HG02970 (cell line): Measurements from ENCODE around the gene FOXO1.

Experiments used
- ATAC-seq: cut with Tn5 transposase; IDR thresholded peaks from one replicate; pipeline ENCODE4 v1.9.1; 2021; ENCODE audit warnings: mild to moderate bottlenecking, moderate library complexity, moderate number of reproducible peaks; ENCODE audit not compliant: unreplicated experiment, low FRiP score

The FOXO1 gene

GRCh38 chr13:40517486-40518480 lies 148.7 kb downstream of the FOXO1 start:
- peak; percentile 61 for ATAC-seq

DNA sequence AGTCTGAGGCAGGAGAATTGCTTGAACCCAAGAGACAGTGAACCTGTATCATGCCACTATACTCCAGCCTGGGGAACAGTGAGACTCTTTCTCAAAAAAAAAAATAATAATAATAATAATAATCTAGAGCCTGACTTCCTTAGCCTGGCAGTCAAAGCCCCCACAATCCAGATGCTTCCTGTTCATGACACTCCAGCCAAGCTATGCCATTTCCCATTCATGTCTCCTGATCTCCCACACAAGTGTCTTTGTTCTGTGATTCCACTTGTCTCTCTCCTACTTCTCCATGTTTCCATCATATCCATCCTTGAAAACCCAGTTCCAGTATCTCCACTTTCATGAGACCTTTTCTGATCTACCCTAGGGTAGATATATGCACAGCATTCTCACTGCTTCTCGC lies 150.7 kb downstream of the FOXO1 start:
- ATAC-seq, result no peak

DNA sequence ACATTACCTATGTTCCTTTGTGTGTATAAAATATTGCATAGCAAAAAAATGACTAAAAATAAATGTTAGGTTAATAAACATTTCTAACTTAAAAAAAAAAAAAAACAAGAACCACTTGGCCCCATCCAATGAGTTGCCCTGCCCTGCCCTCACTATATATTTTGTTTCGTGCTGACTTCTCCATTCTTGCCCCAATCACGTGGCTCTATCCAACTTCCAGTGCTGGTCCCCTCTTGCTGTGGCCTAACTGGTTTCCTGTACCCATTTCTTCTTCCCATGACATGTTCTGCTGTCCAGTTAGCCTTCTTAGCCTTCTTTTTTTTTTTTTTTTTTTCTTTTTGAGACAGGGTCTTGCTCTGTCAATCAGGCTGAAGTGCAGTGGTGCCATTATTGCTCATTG lies 151.6 kb downstream of the FOXO1 start:
- no peak for ATAC-seq

GRCh38 chr13:40509876-40510275 lies 156.6 kb downstream of the FOXO1 start:
- no peak for ATAC-seq

DNA sequence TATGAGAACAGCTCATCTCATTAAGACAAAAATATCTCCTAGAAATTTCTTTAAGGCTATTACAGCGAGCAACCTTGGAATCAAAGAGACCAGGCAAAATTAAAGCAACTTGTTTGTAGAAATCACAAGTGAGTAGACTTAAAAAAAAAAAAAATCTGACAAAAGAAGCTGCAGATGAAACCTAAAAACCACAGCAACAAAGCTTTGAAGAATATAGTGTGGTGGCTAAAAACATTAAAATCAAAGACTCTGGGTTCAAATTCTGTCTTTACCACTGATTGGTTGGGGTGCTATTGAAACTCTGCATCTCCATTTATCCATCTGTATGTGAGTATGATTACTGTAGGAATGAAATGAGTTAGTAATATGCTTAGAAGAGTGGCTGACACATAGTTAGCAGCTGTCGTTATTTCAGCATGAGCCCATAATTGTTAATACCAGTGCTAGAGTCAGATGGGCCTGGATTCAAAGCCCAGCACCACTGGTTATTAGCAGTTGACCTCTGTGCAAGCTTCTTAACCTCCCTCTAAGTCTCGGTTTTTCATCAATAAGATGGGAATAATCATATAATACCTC lies 157.6 kb downstream of the FOXO1 start:
- ATAC-seq, result no peak

DNA sequence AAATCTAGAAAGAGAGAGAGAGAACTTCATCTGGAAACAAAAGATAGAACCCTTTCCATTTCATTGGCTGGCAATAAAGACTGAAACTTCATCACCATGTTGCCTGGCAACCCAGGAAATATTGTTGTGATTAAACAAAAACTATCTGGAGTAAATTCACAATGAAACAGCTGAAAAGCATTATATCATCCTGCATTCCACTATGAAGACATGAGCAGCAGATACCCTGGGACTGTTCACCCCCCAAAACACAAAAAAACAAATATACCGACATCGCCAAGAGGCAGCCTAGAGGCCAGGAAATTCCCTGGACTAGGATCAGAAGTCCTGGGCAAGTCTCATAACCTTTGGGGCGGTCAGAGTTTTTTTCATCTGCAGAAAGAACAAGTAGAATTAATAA lies 158.3 kb downstream of the FOXO1 start:
- ATAC-seq, result no peak

DNA sequence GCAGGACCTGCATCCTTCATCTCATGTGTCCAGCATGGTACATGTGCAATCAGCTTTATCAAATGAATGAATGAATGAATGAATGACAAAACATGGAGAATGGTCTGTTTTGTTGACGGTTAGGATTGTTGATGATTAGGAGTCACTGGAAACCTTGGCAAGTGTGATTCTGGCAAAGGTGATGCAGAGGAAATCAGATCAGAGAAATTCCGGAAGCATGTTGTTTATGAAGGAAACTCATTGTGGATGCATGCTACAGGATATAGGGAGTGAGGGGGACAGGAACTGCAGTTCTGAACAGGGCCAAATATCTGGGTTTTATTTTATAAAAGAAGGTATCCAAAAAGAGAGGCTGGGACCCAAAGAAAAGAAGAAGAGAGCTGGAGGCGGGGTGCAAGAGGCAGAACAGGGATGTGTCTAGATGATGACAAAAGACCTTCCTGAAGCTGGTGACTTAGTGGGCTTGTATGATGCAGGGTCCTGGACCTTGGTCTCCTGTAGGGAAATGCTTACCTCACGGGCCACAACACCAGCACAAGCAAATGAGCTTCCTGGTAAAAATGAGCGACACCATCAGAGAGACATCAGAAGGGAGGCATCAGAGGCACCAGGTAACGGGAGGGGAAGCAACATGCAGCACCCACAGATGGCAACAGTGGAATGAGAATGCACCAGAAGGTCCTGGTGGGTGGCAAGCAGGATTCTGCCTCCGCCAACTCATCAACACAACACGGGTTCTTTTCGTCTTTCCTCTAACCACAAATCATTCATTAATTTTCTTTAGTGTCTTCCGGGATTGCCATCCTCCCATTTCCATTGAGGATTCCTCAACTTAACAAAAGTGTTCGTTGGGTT lies 159.6 kb downstream of the FOXO1 start:
- ATAC-seq, result no peak
